SK-N-SH (cell line): ENCODE measurements around the gene PSD2.

ENCODE experiments used
- CTCF ChIP-seq: fragments of 200-600 bp; sonication (generic); IDR thresholded peaks from 2 replicates; pipeline ENCODE4 v1.6.1; 2017; ENCODE audit warnings: antibody characterized with exemption, mild to moderate bottlenecking, moderate library complexity
- ELF1 ChIP-seq: IDR thresholded peaks from 2 replicates; pipeline ENCODE4 v1.4.0; 2012
- EP300 ChIP-seq, 2 experiments: IDR thresholded peaks; 2 replicates each; pipeline versions ENCODE4 v1.4.0 to v1.6.1; 2012; ENCODE audit warnings: borderline replicate concordance in 1 of 2, low read depth in 1 of 2, low read length in 1 of 2
- MXI1 ChIP-seq: IDR thresholded peaks from 2 replicates; pipeline ENCODE4 v1.6.1; 2012; ENCODE audit warnings: mild to moderate bottlenecking, low read depth, low read length, improper control_type of control experiment
- POLR2AphosphoS5 ChIP-seq: IDR thresholded peaks from 2 replicates; pipeline ENCODE4 v1.6.1; 2012; ENCODE audit warnings: low read depth, low read length
- RAD21 ChIP-seq: IDR thresholded peaks from 2 replicates; pipeline ENCODE4 v1.6.1; 2012; ENCODE audit warnings: mild to moderate bottlenecking, low read length
- RXRA ChIP-seq: IDR thresholded peaks from 2 replicates; pipeline ENCODE4 v1.4.0; 2012; ENCODE audit warnings: low read depth, mild to moderate bottlenecking, borderline replicate concordance
- TAF1 ChIP-seq: IDR thresholded peaks from 2 replicates; pipeline ENCODE4 v1.6.1; 2012; ENCODE audit warnings: low read depth, mild to moderate bottlenecking, low read length, moderate library complexity, borderline replicate concordance
- USF1 ChIP-seq: IDR thresholded peaks from 2 replicates; pipeline ENCODE4 v1.4.0; 2012; ENCODE audit warnings: low read depth, borderline replicate concordance
- YY1 ChIP-seq: IDR thresholded peaks from 2 replicates; pipeline ENCODE4 v1.4.0; 2012; ENCODE audit warnings: low read depth, mild to moderate bottlenecking
- TF ChIP-seq, protein P1 (sequence below): IDR thresholded peaks from 2 replicates; pipeline ENCODE4 v1.4.0; 2012; ENCODE audit warnings: low read depth

DNA sequence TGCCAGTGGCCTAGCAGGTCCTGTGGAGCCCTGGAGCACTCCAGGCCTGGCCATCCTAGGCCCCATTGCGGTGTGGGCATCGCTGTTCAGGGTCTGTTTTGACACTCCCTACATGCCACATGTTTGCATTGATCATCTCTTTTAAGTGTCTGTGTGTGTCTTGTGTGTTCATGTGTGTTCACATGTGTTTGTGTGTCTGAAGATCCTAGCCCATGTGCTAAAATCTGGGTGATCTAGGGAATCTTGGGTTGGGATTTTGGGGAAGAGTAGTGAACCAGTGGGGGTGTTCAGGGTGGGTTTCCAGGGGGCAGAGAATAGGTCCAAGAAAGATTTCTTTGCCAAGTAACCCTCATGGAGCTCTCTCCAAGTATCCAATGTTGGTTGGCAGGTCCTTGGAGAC, 8.4 kb downstream of the PSD2 start:
- TF ChIP-seq YY1 (no peak), CTCF (no peak), USF1 (no peak), TAF1 (no peak), RAD21 (no peak), ELF1 (no peak), POLR2AphosphoS5 (no peak), RXRA (no peak), EP300 (IDR thresholded peaks at IDR 0.05; ENCODE audit: borderline replicate concordance in 1 of 2, low read depth in 1 of 2, low read length in 1 of 2) (no peak), MXI1 (no peak)
- TF ChIP-seq, protein P1, sequence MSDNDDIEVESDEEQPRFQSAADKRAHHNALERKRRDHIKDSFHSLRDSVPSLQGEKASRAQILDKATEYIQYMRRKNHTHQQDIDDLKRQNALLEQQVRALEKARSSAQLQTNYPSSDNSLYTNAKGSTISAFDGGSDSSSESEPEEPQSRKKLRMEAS = no peak
